ENCODE results near the gene GPRIN3.

The GPRIN3 gene

DNA sequence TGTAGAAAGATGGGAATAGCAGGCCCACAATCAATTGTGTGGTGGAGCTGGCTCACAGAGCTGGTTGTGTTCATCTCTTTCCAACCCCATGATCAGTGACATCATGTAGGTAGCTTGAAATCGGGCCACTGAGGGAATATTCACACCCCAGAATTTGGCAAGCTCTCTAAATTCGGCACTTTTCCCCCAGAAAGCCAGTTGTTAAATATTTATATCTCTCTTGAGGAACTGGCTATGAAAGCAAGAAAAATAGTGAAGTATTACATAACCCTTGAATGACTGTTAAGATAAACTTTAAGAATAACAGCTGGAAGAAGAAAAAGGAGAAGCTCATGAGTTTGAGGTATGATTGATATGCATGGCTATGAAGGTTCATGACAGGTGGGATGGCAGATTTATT, 38.9 kb downstream of the GPRIN3 start:
- Histone ChIP-seq H3K4me1 (ENCODE audit: control insufficient read depth, low read depth, low read length) (no peaks in the 10 kb centered on the region), H3K4me3 (ENCODE audit: low read length) (no peak overlapping the region), H4K8ac (ENCODE audit: low read depth, low read length) (no peak overlapping the region), H2BK15ac (replicated peaks; ENCODE audit: low read depth) (no peak overlapping the region), H2BK5ac (ENCODE audit: low read length) (no peak overlapping the region), H3K27ac (ENCODE audit: low read depth, low read length) (no peak overlapping the region), H3K23ac (ENCODE audit: low read length) (no peak overlapping the region), H3K79me2 (ENCODE audit: control insufficient read depth, insufficient read depth, low read length) (no peaks in the 10 kb centered on the region), H3K36me3 (ENCODE audit: control insufficient read depth, insufficient read depth, low read length) (no peaks in the 10 kb centered on the region), H3K4me2 (ENCODE audit: low read length) (no peak overlapping the region), H3K18ac (ENCODE audit: low read length) (no peak overlapping the region), H2AK5ac (ENCODE audit: low read length) (no peak overlapping the region), H3K9ac (ENCODE audit: low read length) (no peak overlapping the region), H3K4ac (ENCODE audit: low read depth, low read length) (no peak overlapping the region), H3K56ac (ENCODE audit: low read length) (no peak overlapping the region), H4K5ac (ENCODE audit: low read length) (no peak overlapping the region), H3K79me1 (ENCODE audit: low read length) (no peaks in the 10 kb centered on the region), H3K27me3 (ENCODE audit: insufficient read depth, low read length, poor library complexity) (no peaks in the 10 kb centered on the region), H2BK120ac (ENCODE audit: low read depth, low read length) (no peak overlapping the region)
- DNase-seq: no peak
- no CpG with 5 or more reads among the region's 2 CpGs for whole genome bisulfite sequencing (ENCODE audit: extremely low coverage, insufficient coverage, low lambda C conversion rate)

DNA sequence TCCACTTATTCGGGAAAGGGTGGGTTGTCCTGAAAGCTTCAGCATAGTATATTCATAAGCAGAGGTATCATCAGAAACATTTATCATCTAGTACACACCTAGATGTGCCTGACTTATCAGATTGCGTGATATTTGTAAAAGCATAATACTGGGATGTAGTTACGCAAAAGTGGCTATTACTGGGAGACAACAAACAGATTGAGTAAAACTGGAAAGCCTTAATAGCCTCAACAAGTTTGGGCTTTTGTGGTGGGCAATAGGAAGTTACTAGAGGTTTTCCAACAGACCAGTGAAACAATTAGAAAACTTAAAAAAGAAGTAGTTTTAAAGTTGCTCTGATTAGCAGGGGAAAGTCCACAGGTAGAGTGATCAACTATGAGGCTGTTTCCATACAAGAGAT, 39.8 kb downstream of the GPRIN3 start:
- no peak overlapping the region for H2BK15ac ChIP-seq (replicated peaks; ENCODE audit: low read depth)
- H3K56ac ChIP-seq (ENCODE audit: low read length): no peak overlapping the region
- H3K4ac ChIP-seq (ENCODE audit: low read depth, low read length): no peak overlapping the region
- no peak overlapping the region for H3K4me2 ChIP-seq (ENCODE audit: low read length)
- H3K18ac ChIP-seq (ENCODE audit: low read length): no peak overlapping the region
- no peak overlapping the region for H3K27ac ChIP-seq (ENCODE audit: low read depth, low read length)
- no peak overlapping the region for H3K4me3 ChIP-seq (ENCODE audit: low read length)
- no peaks in the 10 kb centered on the region for H3K79me2 ChIP-seq (ENCODE audit: control insufficient read depth, insufficient read depth, low read length)
- H2BK120ac ChIP-seq (ENCODE audit: low read depth, low read length): no peak overlapping the region
- no peak overlapping the region for H2AK5ac ChIP-seq (ENCODE audit: low read length)
- H3K79me1 ChIP-seq (ENCODE audit: low read length): no peaks in the 10 kb centered on the region
- H3K27me3 ChIP-seq (ENCODE audit: insufficient read depth, low read length, poor library complexity): no peaks in the 10 kb centered on the region
- no peak for DNase-seq
- no CpG with 5 or more reads among the region's 3 CpGs for WGBS (ENCODE audit: extremely low coverage, insufficient coverage, low lambda C conversion rate)
- H3K23ac ChIP-seq (ENCODE audit: low read length): no peak overlapping the region
- H3K9ac ChIP-seq (ENCODE audit: low read length): no peak overlapping the region
- H4K8ac ChIP-seq (ENCODE audit: low read depth, low read length): no peak overlapping the region
- no peak overlapping the region for H4K5ac ChIP-seq (ENCODE audit: low read length)
- H3K36me3 ChIP-seq (ENCODE audit: control insufficient read depth, insufficient read depth, low read length): no peaks in the 10 kb centered on the region
- no peaks in the 10 kb centered on the region for H3K4me1 ChIP-seq (ENCODE audit: control insufficient read depth, low read depth, low read length)
- H2BK5ac ChIP-seq (ENCODE audit: low read length): no peak overlapping the region

DNA sequence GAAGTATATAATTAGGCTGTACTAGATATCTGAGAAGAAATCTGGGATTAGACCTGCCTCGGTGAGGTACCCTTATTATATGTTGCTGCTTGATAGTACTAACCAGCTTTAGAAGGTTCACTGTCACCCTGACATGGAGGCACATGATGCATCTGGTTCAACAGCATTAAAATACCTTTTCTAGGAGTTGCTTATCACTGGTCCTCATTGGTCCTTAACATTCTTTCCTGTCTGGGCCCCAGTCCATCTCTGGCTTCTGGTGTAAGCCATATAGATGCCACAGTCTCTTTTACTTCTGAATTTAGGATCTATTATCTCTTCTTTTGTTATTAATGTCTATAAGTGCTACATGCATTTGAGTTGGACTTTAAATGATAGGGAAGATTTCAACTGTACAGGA, 40.2 kb downstream of the GPRIN3 start:
- no peak overlapping the region for H3K23ac ChIP-seq (ENCODE audit: low read length)
- H2AK5ac ChIP-seq (ENCODE audit: low read length): no peak overlapping the region
- no peak overlapping the region for H2BK120ac ChIP-seq (ENCODE audit: low read depth, low read length)
- H3K79me2 ChIP-seq (ENCODE audit: control insufficient read depth, insufficient read depth, low read length): no peaks in the 10 kb centered on the region
- H3K4me3 ChIP-seq (ENCODE audit: low read length): no peak overlapping the region
- H3K18ac ChIP-seq (ENCODE audit: low read length): no peak overlapping the region
- no peak overlapping the region for H2BK5ac ChIP-seq (ENCODE audit: low read length)
- H3K79me1 ChIP-seq (ENCODE audit: low read length): no peaks in the 10 kb centered on the region
- no peak overlapping the region for H2BK15ac ChIP-seq (replicated peaks; ENCODE audit: low read depth)
- no peak overlapping the region for H3K9ac ChIP-seq (ENCODE audit: low read length)
- H4K5ac ChIP-seq (ENCODE audit: low read length): no peak overlapping the region
- H3K56ac ChIP-seq (ENCODE audit: low read length): no peak overlapping the region
- no CpG with 5 or more reads among the region's 1 CpG for WGBS (ENCODE audit: extremely low coverage, insufficient coverage, low lambda C conversion rate)
- H3K27me3 ChIP-seq (ENCODE audit: insufficient read depth, low read length, poor library complexity): no peaks in the 10 kb centered on the region
- H3K4ac ChIP-seq (ENCODE audit: low read depth, low read length): no peak overlapping the region
- no peaks in the 10 kb centered on the region for H3K36me3 ChIP-seq (ENCODE audit: control insufficient read depth, insufficient read depth, low read length)
- H3K27ac ChIP-seq (ENCODE audit: low read depth, low read length): no peak overlapping the region
- no peak for DNase-seq
- no peaks in the 10 kb centered on the region for H3K4me1 ChIP-seq (ENCODE audit: control insufficient read depth, low read depth, low read length)
- no peak overlapping the region for H3K4me2 ChIP-seq (ENCODE audit: low read length)
- no peak overlapping the region for H4K8ac ChIP-seq (ENCODE audit: low read depth, low read length)

DNA sequence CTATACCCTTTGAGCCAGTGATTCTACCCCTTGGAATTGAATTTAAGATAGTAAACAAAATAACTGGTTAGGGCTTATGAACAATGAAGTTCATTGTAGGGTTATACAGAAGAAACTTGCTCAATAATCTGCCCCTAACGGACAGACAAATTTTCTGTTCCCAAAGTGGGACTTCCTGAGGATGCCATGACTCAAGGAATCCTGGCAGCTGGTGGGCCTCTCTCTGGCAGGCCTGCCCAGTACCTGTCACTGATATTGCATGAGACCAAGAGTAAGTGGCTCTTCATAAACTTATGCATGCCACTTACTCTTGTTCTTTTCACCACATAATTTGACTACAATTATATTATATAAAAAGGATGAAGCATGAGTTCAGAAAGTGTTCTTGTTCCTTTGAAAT, 41.5 kb downstream of the GPRIN3 start:
- Histone ChIP-seq H3K4me2 (ENCODE audit: low read length) (no peak overlapping the region), H2BK5ac (ENCODE audit: low read length) (no peak overlapping the region), H3K4me3 (ENCODE audit: low read length) (no peak overlapping the region), H3K27me3 (ENCODE audit: insufficient read depth, low read length, poor library complexity) (no peaks in the 10 kb centered on the region), H3K56ac (ENCODE audit: low read length) (no peak overlapping the region), H3K79me1 (ENCODE audit: low read length) (no peaks in the 10 kb centered on the region), H2BK120ac (ENCODE audit: low read depth, low read length) (no peak overlapping the region), H3K23ac (ENCODE audit: low read length) (no peak overlapping the region), H3K27ac (ENCODE audit: low read depth, low read length) (no peak overlapping the region), H3K9ac (ENCODE audit: low read length) (no peak overlapping the region), H4K8ac (ENCODE audit: low read depth, low read length) (no peak overlapping the region), H3K4me1 (ENCODE audit: control insufficient read depth, low read depth, low read length) (no peaks in the 10 kb centered on the region), H3K79me2 (ENCODE audit: control insufficient read depth, insufficient read depth, low read length) (no peaks in the 10 kb centered on the region), H3K18ac (ENCODE audit: low read length) (no peak overlapping the region), H4K5ac (ENCODE audit: low read length) (no peak overlapping the region), H3K36me3 (ENCODE audit: control insufficient read depth, insufficient read depth, low read length) (no peaks in the 10 kb centered on the region), H3K4ac (ENCODE audit: low read depth, low read length) (no peak overlapping the region), H2AK5ac (ENCODE audit: low read length) (no peak overlapping the region), H2BK15ac (replicated peaks; ENCODE audit: low read depth) (no peak overlapping the region)
- no peak for DNase-seq
- WGBS (ENCODE audit: extremely low coverage, insufficient coverage, low lambda C conversion rate): no CpG with 5 or more reads among the region's 1 CpG

DNA sequence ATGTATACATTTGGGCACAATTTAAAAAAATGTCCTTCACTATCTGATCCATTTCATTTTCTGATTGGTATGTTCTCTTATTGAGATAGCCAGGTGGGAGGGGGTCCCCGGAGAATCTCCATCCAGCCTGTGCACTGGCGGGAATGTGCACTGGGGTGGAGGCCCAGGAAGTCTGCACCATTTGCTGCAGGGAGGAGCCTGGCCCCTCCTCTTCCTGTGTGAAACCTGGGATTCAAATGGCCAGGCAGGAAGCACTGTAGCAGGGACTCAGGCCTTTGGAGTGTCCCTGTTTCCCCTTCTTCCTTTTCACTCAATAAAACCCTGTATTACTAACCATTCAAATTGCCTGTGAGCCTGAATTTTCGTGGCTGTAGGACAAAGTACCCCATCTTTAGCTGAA, 44.3 kb downstream of the GPRIN3 start:
- Histone ChIP-seq H3K27me3 (ENCODE audit: insufficient read depth, low read length, poor library complexity) (no peaks in the 10 kb centered on the region), H3K27ac (ENCODE audit: low read depth, low read length) (no peak overlapping the region), H2BK15ac (replicated peaks; ENCODE audit: low read depth) (no peak overlapping the region), H3K4ac (ENCODE audit: low read depth, low read length) (no peak overlapping the region), H3K18ac (ENCODE audit: low read length) (no peak overlapping the region), H3K4me2 (ENCODE audit: low read length) (no peak overlapping the region), H3K4me1 (ENCODE audit: control insufficient read depth, low read depth, low read length) (peaks cover 7% of the 10 kb centered on the region), H4K8ac (ENCODE audit: low read depth, low read length) (no peak overlapping the region), H2BK120ac (ENCODE audit: low read depth, low read length) (no peak overlapping the region), H4K5ac (ENCODE audit: low read length) (no peak overlapping the region), H3K9ac (ENCODE audit: low read length) (no peak overlapping the region), H2BK5ac (ENCODE audit: low read length) (no peak overlapping the region), H3K56ac (ENCODE audit: low read length) (no peak overlapping the region), H3K79me1 (ENCODE audit: low read length) (no peaks in the 10 kb centered on the region), H2AK5ac (ENCODE audit: low read length) (no peak overlapping the region), H3K79me2 (ENCODE audit: control insufficient read depth, insufficient read depth, low read length) (no peaks in the 10 kb centered on the region), H3K36me3 (ENCODE audit: control insufficient read depth, insufficient read depth, low read length) (no peaks in the 10 kb centered on the region), H3K4me3 (ENCODE audit: low read length) (no peak overlapping the region), H3K23ac (ENCODE audit: low read length) (no peak overlapping the region)
- no CpG with 5 or more reads among the region's 3 CpGs for WGBS (ENCODE audit: extremely low coverage, insufficient coverage, low lambda C conversion rate)
- peak; percentile 31 for DNase-seq

DNA sequence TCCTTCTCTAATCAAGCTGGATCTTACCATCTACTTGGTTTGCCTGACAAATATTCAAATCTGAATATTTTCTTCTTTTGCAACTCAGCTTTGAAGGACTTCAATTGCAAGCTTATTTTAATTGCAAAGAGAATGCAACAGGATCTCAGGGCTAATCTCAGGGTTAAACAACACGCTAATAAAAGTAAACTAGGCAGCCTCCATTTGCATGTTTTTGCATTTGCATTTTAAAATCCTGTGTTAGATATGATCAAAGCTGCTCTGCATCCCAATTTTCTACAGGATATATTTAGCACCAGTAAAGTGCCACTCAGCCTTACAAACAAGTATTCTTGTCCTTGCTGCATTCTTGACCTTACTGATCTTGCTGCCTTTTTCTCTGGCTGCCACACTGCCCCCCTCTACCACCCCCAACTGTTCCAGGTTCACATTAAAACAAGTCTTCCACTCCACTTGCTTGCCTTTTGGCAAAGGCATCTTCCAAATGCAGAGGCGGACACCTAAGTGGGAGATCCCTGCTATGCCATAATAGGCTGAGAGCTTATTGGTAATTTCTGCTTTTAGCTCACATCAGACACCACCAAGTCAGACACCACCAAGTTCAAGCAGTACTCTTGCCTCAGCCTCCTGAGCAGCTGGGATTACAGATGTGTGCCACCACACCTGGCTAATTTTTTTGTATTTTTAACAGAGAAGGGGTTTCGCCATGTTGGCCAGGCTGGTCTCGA, 48.1 kb downstream of the GPRIN3 start:
- H3K4me3 ChIP-seq (ENCODE audit: low read length): no peak overlapping the region

More for the DNA sequence above, 48.1 kb downstream of the GPRIN3 start:
- peak; percentile 19 for DNase-seq
- Histone ChIP-seq H3K27ac (ENCODE audit: low read depth, low read length) (no peak overlapping the region), H2BK15ac (replicated peaks; ENCODE audit: low read depth) (no peak overlapping the region), H3K79me1 (ENCODE audit: low read length) (no peaks in the 10 kb centered on the region), H3K4ac (ENCODE audit: low read depth, low read length) (no peak overlapping the region), H3K4me2 (ENCODE audit: low read length) (no peak overlapping the region), H4K5ac (ENCODE audit: low read length) (no peak overlapping the region), H3K27me3 (ENCODE audit: insufficient read depth, low read length, poor library complexity) (no peaks in the 10 kb centered on the region), H3K79me2 (ENCODE audit: control insufficient read depth, insufficient read depth, low read length) (no peaks in the 10 kb centered on the region), H2AK5ac (ENCODE audit: low read length) (no peak overlapping the region), H2BK120ac (ENCODE audit: low read depth, low read length) (no peak overlapping the region), H3K4me1 (ENCODE audit: control insufficient read depth, low read depth, low read length) (peaks cover 7% of the 10 kb centered on the region), H2BK5ac (ENCODE audit: low read length) (no peak overlapping the region), H4K8ac (ENCODE audit: low read depth, low read length) (no peak overlapping the region), H3K56ac (ENCODE audit: low read length) (peak overlapping the region; percentile 30), H3K23ac (ENCODE audit: low read length) (no peak overlapping the region), H3K36me3 (ENCODE audit: control insufficient read depth, insufficient read depth, low read length) (no peaks in the 10 kb centered on the region), H3K9ac (ENCODE audit: low read length) (no peak overlapping the region), H3K18ac (ENCODE audit: low read length) (no peak overlapping the region)
- WGBS (ENCODE audit: extremely low coverage, insufficient coverage, low lambda C conversion rate): no CpG with 5 or more reads among the region's 4 CpGs
